NCI-H2196 (cell line): ENCODE results near the gene PZP.

ENCODE experiments used
- DNase-seq: peaks from one replicate; lab custom pipeline; 2025; ENCODE audit not compliant: unreplicated experiment; lab: John Stamatoyannopoulos, UW

PZP gene

GRCh38 chr12:9106610-9107541, 101.3 kb downstream of the PZP start:
- no peak for DNase-seq

DNA sequence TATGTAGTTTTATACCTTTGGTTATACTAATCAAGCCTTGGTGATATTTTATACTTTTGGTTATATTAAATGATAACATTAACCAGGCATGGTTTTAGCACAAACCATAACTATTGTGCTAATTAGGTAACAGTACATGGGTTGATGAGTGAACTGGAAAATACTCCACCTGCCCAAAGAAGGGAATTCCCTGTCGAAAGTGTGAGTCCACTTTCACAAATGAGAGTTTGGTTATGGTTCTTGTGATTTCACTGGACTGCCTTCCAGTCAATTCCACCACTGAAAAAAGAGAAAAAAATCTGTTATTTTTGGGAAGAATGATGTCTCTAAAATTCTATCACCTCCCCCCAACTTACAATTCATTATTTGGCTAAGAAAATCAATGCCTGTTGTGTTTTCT, 102.1 kb downstream of the PZP start:
- DNase-seq, result no peak

- DNase-seq, result no peak
Measured at GRCh38 chr12:9104767-9105423, 103.3 kb downstream of the PZP start.

DNA sequence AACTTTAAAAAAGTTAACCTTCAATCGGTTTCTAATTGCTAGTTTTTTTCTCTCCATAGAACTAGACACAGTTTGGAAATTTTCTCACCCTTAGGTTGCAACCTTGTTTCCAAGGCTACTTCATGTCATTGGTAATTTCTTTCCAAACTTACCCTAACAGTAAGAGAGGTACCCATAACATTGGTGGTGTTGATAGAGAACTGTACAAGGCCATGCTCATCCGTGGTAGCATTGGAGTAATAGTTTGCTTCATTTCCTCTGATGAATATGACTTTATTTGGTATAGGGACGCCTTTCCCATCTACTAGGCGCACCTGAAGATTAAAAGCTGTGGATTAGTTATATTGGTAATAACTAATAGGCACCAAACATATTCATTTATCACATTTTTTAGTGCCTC, 104.1 kb downstream of the PZP start:
- no peak for DNase-seq

DNA sequence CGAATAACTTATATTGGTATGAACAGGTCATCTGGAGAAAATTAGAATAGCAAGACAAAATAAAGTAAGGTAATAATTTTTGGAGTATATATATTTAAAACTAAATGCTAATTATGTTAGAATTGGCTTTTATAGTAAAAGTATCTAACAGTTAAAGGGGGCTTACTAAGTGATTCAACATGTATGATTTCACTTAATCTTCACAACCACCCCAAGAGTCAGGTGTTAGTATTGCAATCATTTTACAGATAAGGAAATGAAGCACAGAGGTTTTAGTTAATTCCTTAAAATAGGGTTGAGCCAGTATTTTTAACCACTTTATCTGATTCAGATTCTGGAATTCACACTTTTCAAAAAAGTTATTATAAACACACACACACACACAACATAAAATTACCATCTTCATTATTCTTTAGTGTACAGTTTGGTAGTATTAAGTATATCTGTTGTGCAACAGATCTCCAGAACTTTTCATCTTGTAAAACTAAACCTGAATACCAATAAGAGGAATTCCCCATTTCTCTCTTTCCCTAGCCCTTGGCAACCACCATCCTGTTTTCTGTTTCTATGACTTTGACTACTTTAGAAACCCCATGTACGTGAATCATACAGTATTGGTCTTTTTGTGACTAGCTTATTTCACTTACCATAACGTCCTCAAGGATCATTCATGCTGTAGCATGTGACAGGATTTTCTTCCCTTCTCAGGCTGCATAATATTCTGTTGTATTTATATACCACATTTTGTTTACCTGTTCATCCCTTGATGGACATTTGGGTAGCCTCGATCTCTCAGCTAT, 104.9 kb downstream of the PZP start:
- no peak for DNase-seq

DNA sequence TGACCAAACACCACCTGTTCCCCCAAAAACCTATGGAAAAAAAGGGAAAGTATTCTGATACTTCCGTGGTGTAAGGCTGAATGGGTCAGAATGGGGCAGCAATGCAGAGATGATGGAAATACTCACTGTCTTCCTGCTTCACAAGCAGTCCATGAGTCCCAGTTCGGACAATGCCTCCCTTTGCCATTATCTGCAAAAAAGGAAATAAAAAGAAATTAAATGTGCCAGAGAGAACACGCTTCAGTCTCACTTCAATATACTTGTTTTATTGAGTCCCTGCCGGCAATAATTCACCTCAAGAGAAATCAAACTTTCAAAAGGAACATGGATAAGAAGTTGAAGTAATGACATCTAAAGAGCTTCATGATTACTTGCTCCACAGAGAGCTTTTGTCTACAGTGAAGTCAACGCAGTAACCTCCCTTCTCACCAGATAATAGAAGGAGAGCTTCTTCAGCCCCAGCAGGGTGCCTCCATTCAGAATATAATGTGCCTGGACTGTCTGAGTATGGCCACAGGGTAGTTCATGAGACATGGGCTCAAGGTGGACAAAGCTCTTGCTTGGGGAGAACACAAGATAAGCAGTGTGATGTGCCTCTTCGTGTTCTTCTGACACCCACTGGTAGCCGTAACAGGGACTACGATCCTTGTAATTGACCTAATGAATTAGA, 107.0 kb downstream of the PZP start:
- DNase-seq, result no peak

- DNase-seq, result no peak
Measured at GRCh38 chr12:9099552-9100190, 108.5 kb downstream of the PZP start.
